GM19193 (cell line): ENCODE measurements around the gene SEMA3F.

Source experiments
- POLR2A ChIP-seq: IDR thresholded peaks from 4 replicates; pipeline ENCODE4 v1.6.1; 2011; ENCODE audit not compliant: insufficient read depth, insufficient read length; ENCODE audit errors: extremely low read depth

Gene SEMA3F

GRCh38 chr3:50235716-50236483, 80.8 kb downstream of the SEMA3F start, which contains the start of gene GNAI2:
Gene GNAI2, plus strand, starts transcription at chr3:50236204. Its CDS starts 132 bp downstream, at chr3:50236336.
- TF ChIP-seq POLR2A = peak; percentile 96

DNA sequence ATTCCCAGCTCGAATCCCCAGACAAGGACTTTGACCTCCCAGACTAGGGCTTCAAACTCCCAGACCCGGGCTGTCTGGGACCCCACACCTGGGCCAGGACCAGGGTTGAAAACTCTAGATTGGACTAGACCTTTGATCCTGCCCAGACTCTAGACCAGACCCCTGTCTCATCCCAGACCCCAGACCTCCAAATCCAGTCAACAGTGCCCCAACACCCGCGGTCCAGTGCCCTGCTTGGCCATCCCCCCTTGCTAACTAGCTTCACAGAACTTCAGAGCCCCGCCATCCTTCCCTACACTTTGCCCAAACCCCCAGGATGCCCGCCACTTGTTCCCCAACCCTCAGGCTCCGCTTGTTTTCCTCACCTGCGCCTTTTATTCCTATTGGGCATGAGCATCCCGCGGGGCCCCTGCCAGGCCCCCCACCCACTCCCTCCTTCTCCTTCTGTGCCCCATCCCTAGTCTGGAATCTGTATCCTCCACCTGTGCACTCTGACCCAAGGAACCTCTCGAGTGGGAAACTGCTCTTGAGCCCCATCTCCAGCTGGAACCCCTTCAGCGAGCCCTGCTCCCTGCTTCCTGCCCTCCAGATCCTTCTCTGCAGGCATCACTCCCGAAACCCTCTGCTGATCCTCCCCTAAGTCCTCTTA, 81.5 kb downstream of the SEMA3F start:
- no peak for TF ChIP-seq POLR2A

DNA sequence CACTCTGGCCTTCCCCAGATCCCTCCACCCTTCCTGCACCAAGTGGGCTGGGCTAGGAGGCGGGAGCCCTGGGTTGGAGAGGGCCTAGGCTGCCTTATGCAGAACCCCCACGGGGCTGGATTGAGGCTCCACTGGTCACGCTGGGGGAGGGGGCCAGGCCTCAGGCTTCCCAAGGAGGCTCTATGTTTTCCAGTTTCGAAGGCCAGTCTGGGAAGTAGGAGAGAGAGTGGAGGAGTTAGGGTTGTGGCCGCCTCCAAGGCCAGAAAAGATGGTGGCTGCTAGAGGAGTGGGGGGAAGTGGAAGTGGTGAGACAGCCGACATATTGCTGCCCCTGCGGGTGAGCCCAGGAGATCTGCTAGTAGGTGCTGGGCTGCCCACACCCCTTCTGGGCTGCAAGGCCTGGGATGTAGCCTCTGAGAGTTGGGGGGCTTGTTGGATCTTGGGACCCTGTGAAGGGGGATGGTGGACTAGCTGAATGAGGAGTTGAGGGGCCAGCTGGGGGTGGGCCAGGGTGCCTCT, 82.1 kb downstream of the SEMA3F start:
- no peak for TF ChIP-seq POLR2A

- peak; percentile 77 for TF ChIP-seq POLR2A
Measured at GRCh38 chr3:50237754-50238548, 82.8 kb downstream of the SEMA3F start.

DNA sequence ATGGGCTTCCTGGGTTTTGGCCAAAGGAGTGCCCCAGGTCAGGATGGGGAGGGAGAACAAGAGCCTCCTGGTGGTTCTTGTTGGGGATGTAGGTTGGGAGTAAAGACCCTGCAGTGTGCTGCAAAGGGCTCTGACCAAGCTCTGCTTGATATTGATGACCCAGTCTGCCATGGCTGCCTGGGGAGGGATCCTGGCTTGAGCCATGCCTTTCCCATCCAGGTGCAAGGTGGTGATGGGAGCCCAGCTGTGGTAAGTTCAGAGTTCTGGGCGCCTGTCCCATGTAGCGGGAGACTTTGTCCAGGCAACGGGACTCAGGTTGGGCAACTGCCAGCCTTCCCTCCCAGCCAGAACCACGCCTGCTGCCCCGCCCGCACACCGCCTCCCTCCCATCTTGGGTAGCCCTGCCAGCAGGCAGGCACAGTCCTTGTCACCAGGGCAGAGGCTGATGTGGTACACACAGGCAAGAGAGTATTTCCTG, 83.5 kb downstream of the SEMA3F start:
- TF ChIP-seq POLR2A = no peak
